Testis (tissue), 5 donors: ENCODE measurements around the gene DTD2. TPM values are rescaled to one million over a fixed set of nuclear protein-coding genes. Genes with fewer than 3 reads are reported as not detected.

Experiments used
- DNase-seq: peaks from one replicate; pipeline ENCODE4 v3.0.0-alpha.2; 2019
- H3K27ac ChIP-seq, 2 donors: fragments of 200-600 bp; sonication (generic); one replicate each; pipeline ENCODE4 v1.5.1; 2019
- H3K27me3 ChIP-seq: fragments of 200-600 bp; sonication (generic); one replicate; pipeline ENCODE4 v1.5.1; 2019
- H3K36me3 ChIP-seq: fragments of 200-600 bp; sonication (generic); one replicate; pipeline ENCODE4 v1.5.1; 2017; ENCODE audit warnings: low read depth; ENCODE audit errors: missing control alignments
- H3K4me1 ChIP-seq: fragments of 200-600 bp; sonication (generic); one replicate; pipeline ENCODE4 v1.5.1; 2019
- H3K4me3 ChIP-seq, 2 donors: fragments of 200-600 bp; sonication (generic); one replicate each; pipeline ENCODE4 v1.5.1; 2017 to 2019
- H3K9me3 ChIP-seq: fragments of 200-600 bp; sonication (generic); one replicate; pipeline ENCODE4 v1.5.1; 2017
- POLR2A ChIP-seq: fragments of 450-650 bp; IDR thresholded peaks from one replicate; pipeline ENCODE4 v1.6.1; 2017; ENCODE audit warnings: antibody characterized with exemption, mild to moderate bottlenecking, moderate library complexity
- WGBS, 2 donors: methylation state at CpG; one replicate each; pipeline ENCODE4 v1.1.5; 2018; 5-methylcytosine and 5-hydroxymethylcytosine counted together
- intact Hi-C: fragments of 100-400 bp; cut with DNase I; formaldehyde crosslinking; loops from one replicate; pipeline ENCODE4 v1.15.1; 2023; ENCODE audit warnings: low total_unique reads
- long read RNA-seq, 2 donors: transcript quantifications; one replicate each; lab custom pipeline, GENCODE V29; 2026
- polyA plus RNA-seq: library from polyadenylated mRNA; stranded (reverse); fragments of 350-450 nt; fragmentation: Illumina TruSeq; extraction: RNeasy Lipid Tissue Mini Kit (QIAGEN cat#74804); gene quantifications from one replicate; pipeline ENCODE4 v1.2.3, GENCODE V29; 2014; ENCODE audit warnings: low read depth, low replicate concordance; ENCODE audit not compliant: insufficient read depth
- total RNA-seq, 2 donors: library from RNA; depleted of rRNA; stranded (reverse); fragments of >200 nt; gene quantifications; one replicate each; pipeline ENCODE4 v1.2.3, GENCODE V29; 2016
- TF ChIP-seq, protein P1 (sequence below), 3 experiments: fragments of 450-650 bp in 2 of 3; fragments of 200-600 bp in 1 of 3; sonication (generic) in 1 of 3; IDR thresholded peaks; one replicate each; pipeline ENCODE4 v1.5.1; 2016 to 2019; ENCODE audit warnings: antibody characterized with exemption in 3 of 3, mild to moderate bottlenecking in 2 of 3, moderate library complexity in 1 of 3

Gene DTD2
- total RNA-seq (10 to 100 TPM; 56.7 to 64.9 TPM), polyA plus RNA-seq (16.5 TPM)
- long read RNA-seq, donor 1, transcript DTD2-203 (3 exons, 823 nt), result major isoform, 5 of 6 reads
- long read RNA-seq, donor 1, partial matches to known transcripts, result 0 of 6 reads
- long read RNA-seq, donor 1, other reads (novel, unspliced or antisense), result 0 of 6 reads
- long read RNA-seq, donor 2, partial matches to known transcripts, result 0 of 3 reads
- long read RNA-seq, donor 2, other reads (novel, unspliced or antisense), result 0 of 3 reads

DNA sequence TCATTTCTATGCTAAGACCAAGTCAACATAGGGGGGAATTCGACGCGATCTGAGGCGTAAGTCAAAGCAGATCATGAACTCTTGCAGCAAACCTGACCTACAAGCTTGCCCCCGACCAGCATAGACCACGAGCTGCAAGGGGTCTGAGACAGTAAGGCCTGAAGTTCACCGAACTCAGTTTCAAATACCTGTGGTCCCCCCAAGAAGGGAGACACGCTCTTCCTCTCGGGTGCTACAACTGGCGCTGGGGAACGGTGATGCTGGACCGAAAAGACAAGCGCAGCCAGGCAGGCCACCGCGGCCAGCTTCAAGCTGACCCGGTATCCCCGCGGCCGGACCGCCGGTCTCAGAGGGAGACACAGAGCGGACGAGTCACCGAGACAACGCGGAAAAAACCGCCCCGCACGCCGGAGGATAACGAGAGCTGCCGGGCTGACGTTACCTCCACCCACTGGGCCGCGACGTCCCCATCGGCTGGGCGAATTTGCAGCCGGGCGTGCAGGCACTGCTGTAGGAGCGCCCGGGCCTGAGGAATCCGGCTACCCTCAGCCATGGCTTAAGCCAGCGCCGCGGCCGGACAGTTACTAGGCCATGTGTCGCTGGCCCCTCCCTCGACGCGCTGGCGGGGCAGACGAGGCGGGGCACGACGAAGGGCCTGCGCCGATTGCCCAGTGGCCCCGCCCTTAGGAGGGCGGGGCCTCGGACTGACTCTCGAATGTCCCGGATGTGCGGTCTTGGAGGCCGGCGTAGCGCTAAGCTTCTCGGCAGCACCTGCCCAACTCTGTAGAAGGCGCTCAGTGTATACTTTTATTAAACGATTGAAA lies at the start of gene DTD2:
DTD2 (minus strand) TSS at position 666 of the 824 bp plus-strand sequence; CDS start at position 553, 113 bp downstream.
- WGBS, 2 donors, result 0 to 1% methylated on average over 23 to 57 of the region's 70 CpGs
- H3K36me3 ChIP-seq, result peaks cover 1% of the 10 kb centered on the region
- intact Hi-C loops, result no loop called here

DNA sequence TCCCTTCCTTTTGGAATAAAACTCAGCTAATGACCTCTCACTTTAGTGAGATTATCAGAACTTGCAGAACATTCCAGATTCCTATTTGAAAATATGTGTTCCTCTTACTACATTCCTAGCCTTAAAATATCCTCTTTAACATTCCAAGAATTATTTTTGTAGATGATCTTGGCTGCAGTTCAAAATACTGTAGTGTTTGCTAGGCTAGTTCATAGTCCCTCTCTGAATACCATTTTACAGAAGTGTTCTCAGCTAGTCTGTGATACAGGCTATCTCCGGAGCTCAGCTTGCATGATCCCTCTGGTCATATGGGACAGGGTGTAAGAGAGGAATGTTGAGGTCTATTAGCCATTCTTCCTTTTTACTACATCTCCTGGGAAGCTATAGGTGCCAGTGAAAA lies 48.1 kb upstream of the DTD2 start:
- no peak for TF ChIP-seq POLR2A
- TF ChIP-seq, protein P1, sequence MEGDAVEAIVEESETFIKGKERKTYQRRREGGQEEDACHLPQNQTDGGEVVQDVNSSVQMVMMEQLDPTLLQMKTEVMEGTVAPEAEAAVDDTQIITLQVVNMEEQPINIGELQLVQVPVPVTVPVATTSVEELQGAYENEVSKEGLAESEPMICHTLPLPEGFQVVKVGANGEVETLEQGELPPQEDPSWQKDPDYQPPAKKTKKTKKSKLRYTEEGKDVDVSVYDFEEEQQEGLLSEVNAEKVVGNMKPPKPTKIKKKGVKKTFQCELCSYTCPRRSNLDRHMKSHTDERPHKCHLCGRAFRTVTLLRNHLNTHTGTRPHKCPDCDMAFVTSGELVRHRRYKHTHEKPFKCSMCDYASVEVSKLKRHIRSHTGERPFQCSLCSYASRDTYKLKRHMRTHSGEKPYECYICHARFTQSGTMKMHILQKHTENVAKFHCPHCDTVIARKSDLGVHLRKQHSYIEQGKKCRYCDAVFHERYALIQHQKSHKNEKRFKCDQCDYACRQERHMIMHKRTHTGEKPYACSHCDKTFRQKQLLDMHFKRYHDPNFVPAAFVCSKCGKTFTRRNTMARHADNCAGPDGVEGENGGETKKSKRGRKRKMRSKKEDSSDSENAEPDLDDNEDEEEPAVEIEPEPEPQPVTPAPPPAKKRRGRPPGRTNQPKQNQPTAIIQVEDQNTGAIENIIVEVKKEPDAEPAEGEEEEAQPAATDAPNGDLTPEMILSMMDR (IDR thresholded peaks at IDR 0.05), result no peak
- peaks cover 12% of the 10 kb centered on the region for H3K4me1 ChIP-seq
- H3K27ac ChIP-seq, result peak overlapping the region in 1 of 2 donors; percentile 63
- H3K9me3 ChIP-seq, result no peaks in the 10 kb centered on the region
- no peak overlapping the region for H3K4me3 ChIP-seq
- no peaks in the 10 kb centered on the region for H3K36me3 ChIP-seq
- WGBS, 2 donors, result 23 to 50% methylated on average over 1 of the region's 1 CpG
- no peak for DNase-seq
- H3K27me3 ChIP-seq, result no peaks in the 10 kb centered on the region
- intact Hi-C loops, result no loop called here

More for the DNA sequence above, at the start of gene DTD2:
- Histone ChIP-seq H3K4me3 (peak within 1 kb of the TSS; percentile 83 to 91), H3K9me3 (no peaks in the 10 kb centered on the region), H3K27me3 (no peaks in the 10 kb centered on the region), H3K4me1 (peaks cover 7% of the 10 kb centered on the region), H3K27ac (peak within 1 kb of the TSS; percentile 83 to 88)
- peak; percentile 97 for DNase-seq
- TF ChIP-seq, protein P1 (IDR thresholded peaks at IDR 0.05), result no peak
- peak; percentile 42 for TF ChIP-seq POLR2A

DNA sequence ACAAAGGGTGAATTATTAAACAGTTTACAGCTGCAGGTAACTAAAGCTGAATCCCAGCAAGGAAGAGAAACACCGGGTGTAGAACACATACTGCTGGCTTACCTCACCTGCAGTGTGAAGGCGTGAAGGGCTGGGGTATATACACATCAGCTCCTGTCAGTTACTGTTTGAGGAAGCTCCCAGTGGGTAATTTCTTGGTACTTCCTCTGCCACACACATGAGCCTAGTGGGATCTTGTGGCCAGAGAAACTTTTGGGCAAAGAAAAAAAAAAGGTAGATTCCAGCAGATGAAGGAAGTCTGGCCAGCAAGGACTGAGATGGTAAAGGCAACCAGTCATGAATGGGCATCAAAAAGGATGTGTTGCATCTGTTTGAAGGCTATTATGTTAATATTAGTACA lies 44.6 kb upstream of the DTD2 start:
- intact Hi-C loops, result no loop called here

DNA sequence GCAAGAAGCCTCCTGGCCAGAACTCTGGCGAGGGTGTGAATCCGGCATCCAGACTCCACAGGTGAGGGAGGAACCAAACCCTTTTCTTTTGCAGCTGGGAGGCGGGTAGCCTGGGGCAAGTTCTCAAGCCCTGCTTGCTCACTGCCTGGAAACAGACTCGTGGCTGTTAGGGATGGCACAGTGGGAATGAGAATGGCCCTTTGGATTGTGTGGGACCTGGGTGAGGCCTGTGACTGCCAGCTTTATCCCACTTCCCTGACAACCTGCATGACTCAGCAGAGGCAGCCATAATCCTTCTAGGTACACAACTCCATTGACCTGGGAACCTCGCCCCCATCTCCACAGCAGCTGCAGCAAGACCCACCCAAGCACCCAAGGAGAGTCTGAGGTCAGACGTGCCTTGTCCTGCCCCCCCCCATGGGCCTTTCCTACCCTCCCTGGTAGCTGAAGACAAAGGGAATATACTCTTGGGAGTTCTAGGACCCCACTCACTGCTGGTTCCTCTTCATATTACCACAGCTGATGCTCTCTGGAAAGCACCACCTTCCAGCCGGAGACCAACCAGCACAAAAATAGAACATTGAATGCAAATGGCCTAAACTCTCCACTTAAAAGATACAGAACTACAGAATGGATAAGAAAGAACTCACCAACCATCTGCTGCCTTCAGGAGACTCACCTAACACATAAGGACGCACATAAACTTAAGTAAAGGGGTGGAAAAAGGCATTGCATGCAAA lies 35.6 kb upstream of the DTD2 start:
- WGBS, 2 donors, result 88 to 91% methylated on average over 8 of the region's 8 CpGs
- Histone ChIP-seq H3K4me1 (no peaks in the 10 kb centered on the region), H3K27me3 (no peaks in the 10 kb centered on the region), H3K36me3 (no peaks in the 10 kb centered on the region), H3K4me3 (no peak overlapping the region), H3K9me3 (no peaks in the 10 kb centered on the region), H3K27ac (no peak overlapping the region)
- no peak for TF ChIP-seq POLR2A
- TF ChIP-seq, protein P1 (IDR thresholded peaks at IDR 0.05), result no peak
- DNase-seq, result no peak
- intact Hi-C loops, result no loop called here

More for the DNA sequence above, 44.6 kb upstream of the DTD2 start:
- WGBS, 2 donors, result 84 to 91% methylated on average over 2 of the region's 2 CpGs
- Histone ChIP-seq H3K27me3 (no peaks in the 10 kb centered on the region), H3K36me3 (no peaks in the 10 kb centered on the region), H3K4me3 (no peak overlapping the region), H3K27ac (no peak overlapping the region), H3K4me1 (peaks cover 8% of the 10 kb centered on the region), H3K9me3 (no peaks in the 10 kb centered on the region)
- no peak for DNase-seq
- TF ChIP-seq POLR2A, result no peak
- TF ChIP-seq, protein P1 (IDR thresholded peaks at IDR 0.05), result no peak
